ENCODE results near the gene WASL. TPM values are rescaled to one million over a fixed set of nuclear protein-coding genes. Genes with fewer than 3 reads are reported as not detected.
A peak's percentile ranks its signal among the peaks of the same experiment; 100 is the strongest.
"Not testable (repeated sequence)": the region's sequence is repeated elsewhere in the genome, so short reads cannot be mapped to it uniquely, and the experiment has no call there.

Gene WASL
- 20.3 TPM for polyA plus RNA-seq (2013, experiment 1 of 2; ENCODE audit: insufficient read length)
- polyA plus RNA-seq (2013, experiment 2 of 2; ENCODE audit: insufficient read length), result 22.0 TPM

- DNase-seq, result peak; percentile 91
Observed at GRCh38 chr7:123748734-123749536, at the start of gene WASL. Gene WASL, minus strand, starts transcription at chr7:123749003. Its CDS starts 269 bp downstream, at chr7:123748734.

DNA sequence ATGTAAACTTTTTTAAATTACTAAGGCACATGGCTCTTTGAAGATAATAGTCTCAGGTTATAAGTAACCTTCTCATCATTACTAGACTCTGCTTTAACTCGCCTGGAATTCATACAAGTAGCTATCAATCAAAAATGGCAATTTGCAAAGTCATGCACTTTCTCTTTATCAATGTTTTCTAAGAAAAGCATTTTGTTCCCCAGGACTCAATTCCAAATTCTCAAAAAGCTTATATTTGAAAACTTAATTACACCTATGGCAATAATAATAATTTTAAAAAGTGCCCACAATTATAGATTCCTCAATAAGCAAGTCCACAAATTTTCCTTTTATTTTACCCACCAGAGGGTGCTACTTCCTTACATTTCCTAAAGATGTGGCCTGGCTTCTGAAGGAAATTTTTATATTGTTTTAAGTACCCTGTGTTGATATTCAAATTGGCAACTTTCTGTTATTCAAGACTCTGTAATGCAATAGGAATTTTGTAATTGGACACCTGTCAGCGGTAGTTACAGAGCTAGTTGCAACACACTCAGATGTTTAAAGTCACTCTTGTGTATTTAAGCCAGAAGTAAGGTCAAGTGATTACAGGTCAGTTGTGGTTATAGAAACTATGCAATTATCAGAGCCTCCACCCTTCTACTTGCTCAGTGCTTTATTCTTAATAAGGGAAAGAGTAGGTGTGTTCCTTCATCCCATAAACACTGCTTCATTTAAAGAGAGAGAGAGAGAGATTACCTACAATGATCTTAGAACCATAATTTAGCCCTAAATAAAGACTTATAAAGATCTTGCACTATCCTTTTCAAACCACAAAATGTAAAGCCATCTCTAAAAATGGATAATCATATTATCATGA lies 49.1 kb upstream of the WASL start:
- peak; percentile 31 for DNase-seq

GRCh38 chr7:123796568-123796967 lies 47.8 kb upstream of the WASL start:
- no peak for DNase-seq

DNA sequence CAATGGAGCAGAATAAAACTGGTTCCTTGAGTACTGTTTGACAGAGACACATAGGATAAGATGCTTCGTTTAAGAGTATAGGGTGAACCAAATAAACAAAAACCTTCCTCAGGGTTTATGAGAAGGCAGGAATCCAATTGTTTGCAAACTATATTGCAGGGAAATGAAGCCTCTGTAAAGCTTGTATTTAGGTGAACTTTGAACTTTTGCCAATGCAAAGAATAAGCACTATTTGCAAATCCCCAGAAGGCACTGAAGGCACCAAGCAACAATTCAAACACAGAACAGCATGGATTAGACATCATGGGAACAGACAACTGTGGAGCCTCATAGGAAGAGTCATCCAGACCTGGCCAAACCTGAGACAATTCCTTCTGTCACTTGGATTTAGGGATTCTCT lies 47.1 kb upstream of the WASL start:
- no peak for DNase-seq

- not testable (repeated sequence) for DNase-seq
Observed at GRCh38 chr7:123795116-123795515, 46.3 kb upstream of the WASL start.

DNA sequence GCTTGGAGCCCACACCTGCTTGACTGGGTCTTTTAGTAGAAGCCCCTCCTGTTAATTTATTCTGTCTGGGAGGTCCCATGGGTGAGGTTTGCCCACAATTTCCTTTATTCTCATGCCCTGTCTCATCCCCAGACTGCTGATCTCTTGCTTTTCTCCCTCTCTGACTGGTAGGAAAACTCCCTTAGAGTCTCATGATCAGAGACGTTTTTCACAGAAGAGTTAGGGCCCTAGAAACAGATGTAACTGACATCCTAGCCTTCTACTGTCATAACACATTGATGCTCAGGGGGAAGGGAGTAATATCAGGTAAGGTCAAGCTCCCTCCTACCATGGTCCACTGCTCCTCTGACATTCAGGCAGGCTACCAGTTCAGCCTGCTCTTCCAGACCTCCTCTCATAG lies 43.7 kb upstream of the WASL start:
- no peak for DNase-seq

GRCh38 chr7:123791001-123791400 lies 42.2 kb upstream of the WASL start:
- DNase-seq, result no peak

DNA sequence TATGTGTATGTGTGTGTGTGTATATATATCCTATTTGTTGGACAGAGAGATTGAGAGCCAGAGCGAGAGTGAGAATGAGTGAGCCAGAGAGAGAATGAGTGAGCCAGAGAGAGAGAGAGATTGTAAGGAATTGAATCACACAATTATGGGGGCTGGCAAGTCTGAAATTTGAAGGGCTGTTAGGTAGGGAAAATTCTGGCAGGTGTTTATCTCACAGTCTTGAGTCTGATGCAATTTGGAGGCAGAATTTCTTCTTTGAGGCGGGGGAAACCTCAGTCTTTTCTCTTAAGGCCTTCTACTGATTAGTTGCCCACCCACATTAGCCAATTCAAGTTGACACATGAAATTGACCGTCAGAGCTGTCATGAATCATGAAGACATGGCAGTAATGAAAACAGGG lies 41.0 kb upstream of the WASL start:
- DNase-seq, result no peak

DNA sequence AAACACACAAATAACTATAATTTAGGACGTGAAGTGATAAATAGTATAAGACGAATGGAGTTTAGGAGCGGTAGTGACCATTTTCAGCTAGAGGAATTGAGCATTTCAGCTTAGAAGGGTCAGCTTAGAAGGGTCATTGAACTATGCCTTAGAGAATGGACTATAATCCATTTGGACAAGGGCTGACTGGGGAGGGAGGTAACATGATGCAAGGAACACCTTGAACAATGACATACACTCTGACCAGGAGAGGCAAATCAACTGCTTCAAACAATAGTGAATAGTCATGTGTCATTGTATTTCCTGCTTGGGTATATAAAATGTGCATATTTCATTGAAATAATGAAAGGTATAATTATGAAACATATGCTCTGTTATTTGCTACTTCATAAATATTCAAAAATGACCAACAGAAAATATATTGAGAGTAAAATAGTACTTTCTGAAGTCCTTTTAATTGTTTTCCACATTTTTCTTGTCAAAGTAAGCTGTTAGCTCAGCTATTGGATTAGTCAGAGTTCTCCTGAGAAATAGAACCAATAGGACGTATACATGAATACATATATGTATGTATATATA lies 40.5 kb upstream of the WASL start:
- no peak for DNase-seq

DNA sequence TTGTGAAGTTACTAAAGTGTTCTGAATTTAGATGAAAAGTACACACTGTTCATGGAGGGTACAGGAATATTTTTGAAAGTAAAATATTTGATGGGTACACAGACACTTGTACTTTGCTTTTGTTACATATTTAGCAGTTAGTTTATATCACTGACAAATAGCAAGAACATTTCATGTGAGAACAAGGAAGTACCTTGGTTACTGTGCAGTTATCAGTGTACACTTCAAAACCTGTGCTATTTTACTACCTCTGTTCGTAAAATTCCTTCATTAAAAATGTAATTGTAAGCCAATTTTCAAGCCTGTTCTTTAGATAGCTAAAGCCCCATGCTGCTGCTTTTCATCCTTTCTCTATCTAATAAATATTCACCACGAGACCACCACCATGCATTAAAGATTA lies 39.8 kb upstream of the WASL start:
- no peak for DNase-seq

- no peak for DNase-seq
Observed at GRCh38 chr7:123787220-123788007, 38.6 kb upstream of the WASL start.

DNA sequence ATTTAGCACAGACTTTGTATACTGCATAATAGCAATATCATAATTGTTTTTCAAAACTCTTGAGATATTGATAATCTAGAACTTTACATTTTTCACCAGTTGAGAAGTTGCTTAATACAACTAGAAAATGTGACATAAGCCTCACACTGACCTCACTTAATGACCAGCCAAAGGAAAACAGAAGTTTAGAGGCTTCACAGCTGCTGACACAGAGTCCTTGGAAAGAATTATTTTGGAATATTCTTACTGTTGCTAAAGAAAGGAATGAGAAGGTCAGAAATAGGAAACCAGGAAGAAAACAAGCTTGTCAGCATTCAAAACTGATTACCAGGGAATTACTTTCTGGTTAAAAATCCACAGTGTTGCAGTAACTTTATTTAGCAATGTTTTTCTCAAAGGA lies 35.5 kb upstream of the WASL start:
- DNase-seq, result no peak

DNA sequence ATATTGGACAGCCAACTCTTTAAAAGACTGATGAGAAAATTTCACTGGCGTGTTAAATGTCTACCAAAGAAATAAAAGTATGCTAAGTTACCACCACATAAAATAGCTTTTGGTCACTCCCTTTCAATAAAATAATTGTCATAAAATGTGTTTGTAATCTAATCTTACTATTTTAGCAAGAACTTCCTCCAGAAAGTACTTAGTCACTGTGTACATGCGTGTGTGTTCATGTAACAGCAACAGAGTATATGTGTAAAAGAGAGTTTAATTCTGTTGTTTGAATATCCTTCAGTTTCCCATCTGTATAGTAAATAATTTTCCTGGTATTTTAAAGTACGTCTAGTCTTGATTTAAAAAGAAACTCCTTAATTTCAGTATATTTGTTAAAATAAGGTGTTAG lies 35.0 kb upstream of the WASL start:
- DNase-seq, result no peak

DNA sequence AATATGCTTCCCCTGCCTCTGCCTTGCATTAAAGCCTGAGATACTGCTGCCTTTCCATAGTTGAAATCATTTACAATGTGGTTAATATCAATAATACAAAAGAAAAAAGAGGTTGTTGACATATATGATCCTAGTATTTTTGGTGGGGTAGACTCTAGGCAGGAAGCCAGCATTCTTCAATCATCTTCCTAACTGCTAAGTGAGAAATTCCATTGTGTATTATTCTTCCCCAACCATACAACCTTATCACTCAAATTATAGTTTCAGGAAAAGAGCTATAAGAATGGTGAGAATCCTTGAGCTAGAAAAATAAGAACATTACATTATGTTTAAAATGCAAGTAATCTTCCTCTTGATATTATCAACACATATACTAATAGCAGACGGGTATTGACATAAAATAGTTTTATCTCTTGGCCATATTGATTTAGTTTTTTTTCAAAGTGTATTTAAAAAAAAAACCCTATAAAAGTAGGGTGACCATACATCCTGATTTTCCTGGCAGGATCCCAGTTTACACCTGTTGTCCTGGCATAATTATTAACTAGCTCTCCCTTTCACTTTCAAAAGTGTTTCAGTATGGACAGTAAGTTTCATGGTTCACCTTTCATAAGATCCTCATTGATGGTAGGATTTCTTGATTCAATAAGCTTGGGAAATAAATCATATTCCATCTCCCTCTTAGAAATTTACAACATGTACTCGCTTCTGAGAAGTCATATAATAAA lies 33.4 kb upstream of the WASL start:
- peak; percentile 1 for DNase-seq

DNA sequence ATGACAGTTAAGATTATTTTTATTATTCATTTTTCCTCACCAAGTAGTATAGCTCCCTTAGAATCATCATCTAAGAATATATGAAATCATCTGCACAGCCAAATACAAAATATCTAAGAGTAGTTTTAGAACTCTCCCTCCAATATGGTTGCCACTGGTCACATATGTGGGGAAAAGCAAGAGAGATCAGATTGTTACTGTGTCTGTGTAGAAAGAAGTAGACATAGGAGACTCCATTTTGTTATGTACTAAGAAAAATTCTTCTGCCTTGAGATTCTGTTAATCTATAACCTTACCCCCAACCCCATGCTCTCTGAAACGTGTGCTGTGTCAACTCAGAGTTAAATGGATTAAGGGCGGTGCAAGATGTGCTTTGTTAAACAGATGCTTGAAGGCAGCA lies 31.7 kb upstream of the WASL start:
- DNase-seq, result not testable (repeated sequence)

DNA sequence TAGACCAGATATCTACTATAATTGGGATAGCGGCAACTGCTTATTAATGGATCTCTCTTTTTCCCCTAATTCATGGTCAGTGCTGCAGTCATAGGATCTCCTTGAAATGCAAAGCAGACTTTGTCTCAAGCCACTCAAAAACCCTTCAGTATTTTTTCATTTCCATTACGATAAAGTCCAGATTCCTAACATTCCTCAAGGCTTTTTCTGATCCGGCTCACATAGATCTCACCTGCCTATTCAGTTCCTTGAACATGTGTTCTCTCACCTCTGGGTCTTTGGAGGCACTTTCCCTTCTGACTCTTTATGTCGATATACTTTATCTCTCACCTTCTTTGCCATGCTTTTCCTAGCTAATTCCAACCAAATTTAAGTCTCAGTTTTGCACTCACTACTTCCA lies 25.7 kb upstream of the WASL start:
- DNase-seq, result no peak

DNA sequence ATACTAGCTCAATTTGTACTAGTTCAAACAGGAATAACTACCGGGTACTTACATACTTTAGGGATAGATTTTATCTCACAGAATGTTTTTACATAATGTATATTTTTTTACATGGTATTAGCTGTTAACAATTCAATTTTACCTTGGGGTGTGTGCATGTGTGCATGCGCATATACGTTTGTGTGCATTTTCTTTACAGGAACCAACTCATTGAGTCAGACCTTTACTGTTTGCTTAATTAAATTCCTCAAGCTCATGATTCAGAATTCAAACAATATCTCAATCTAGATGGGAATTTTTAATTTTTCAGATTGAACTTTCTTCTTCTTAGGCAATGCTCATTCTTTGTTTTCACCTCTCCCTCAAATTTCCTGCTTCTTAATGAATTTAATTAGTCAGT lies 24.7 kb upstream of the WASL start:
- DNase-seq, result no peak

- DNase-seq, result no peak
Observed at GRCh38 chr7:123772652-123773051, 23.8 kb upstream of the WASL start.

DNA sequence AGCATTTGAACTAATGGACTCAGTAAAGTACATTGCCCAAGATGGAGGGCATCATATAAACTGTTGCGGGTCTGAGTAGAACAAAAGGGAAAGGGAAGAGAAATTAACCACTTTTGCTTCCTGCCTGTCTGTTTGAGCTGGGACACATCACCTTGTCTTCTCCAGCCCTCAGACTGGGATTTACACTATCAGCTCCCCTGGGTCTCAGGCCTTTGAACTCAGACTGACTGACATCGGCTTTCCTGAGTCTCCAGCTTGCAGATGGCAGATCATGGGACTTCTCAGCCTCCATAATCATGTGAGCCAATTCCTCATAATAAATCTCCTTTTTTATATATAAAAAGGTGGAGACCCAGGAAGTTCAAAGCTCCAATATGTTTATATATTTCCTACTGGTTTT lies 23.0 kb upstream of the WASL start:
- DNase-seq, result no peak

GRCh38 chr7:123771256-123771655 lies 22.5 kb upstream of the WASL start:
- no peak for DNase-seq

- no peak for DNase-seq
Observed at GRCh38 chr7:123770378-123770777, 21.6 kb upstream of the WASL start.

DNA sequence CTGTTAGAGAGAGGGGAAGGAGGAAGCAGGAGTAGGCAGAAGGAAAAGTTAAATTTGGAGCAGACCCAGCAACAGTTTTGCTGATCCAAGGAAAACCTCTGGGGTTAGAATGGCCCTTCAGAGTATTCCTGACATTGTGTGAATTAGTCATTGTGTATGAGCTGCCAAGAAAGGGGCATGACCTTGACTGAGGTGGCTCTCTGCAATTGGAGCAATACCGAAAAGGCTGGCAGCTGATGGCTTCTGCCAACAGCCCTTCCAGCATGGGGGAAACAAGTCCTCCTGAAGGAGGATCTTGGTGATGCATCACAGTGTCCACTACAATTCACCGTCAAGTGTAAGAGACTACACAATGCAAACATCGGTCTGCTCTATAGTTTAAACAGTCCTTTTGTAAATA lies 20.6 kb upstream of the WASL start:
- peak; percentile 9 for DNase-seq

Measured in fibroblast of skin of scalp (primary cell).